NCI-H2171 treated with DMSO at 0.1 percent for 48 hours (cell line): ENCODE results near the gene ARHGAP28.
"Not testable (repeated sequence)": the region's sequence is repeated elsewhere in the genome, so short reads cannot be mapped to it uniquely, and the experiment has no call there.

Experiments
- DNase-seq: peaks from one replicate; lab custom pipeline; 2025; lab: John Stamatoyannopoulos, UW

ARHGAP28 gene

GRCh38 chr18:6928359-6928758 is 198.8 kb downstream of the ARHGAP28 start:
- no peak for DNase-seq

DNA sequence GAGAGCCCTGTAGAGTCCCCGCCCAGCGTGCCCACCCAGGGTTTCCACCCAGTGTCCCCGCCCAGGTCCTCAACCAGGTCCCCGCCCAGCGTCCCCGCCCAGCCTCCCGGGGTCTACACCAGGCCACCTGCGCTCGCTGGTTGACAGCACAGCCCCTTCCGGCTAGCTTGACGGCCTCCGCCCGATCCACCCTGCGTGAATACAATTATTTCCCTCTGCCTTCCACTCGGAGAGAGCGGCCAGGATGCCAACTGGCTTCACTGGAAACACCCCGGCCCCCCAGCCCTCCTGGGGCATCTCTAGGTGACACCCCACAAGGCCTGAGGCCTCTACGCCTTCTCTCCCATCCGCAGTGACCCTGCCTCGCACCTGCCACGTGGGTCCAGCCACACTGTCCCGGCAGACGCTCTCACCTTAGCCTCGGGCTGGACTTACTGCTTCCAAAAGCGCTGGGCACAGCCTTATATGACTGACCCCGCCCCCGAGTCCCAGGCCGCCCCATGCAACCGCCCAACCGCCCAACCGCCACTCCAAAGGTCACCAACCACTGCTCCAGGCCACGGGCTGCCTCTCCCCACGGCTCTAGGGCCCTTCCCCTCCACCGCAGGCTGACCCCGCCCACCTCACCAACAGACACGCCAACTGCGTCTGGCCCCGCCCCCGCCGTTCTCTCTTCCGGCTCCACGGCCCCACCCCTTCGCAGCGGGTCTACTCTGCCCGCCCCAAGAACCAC is 200.0 kb downstream of the ARHGAP28 start:
- no peak for DNase-seq

- DNase-seq = no peak
Measured at GRCh38 chr18:6934859-6935258, 205.3 kb downstream of the ARHGAP28 start.

DNA sequence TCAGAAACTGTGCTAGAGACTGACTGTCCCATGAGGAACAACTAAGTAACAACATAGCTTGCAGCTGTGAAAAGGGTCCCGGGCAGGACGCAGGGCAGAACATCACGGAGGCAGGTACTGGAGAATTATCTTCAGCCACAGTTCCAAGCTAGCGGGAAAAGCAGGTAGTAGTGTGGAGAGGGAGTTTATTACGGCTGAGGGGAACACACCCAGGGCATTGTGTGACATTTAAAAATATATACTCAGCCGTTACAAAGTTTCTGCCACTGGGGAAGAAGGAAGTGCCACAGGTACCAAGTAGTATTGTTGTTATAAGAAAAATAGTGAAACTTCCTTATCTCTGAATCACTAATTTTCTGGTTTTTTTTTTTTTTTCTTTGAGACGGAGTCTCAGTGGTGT is 208.5 kb downstream of the ARHGAP28 start:
- no peak for DNase-seq

- DNase-seq = not testable (repeated sequence)
Measured at GRCh38 chr18:6938403-6938802, 208.9 kb downstream of the ARHGAP28 start.

GRCh38 chr18:6939972-6940371 is 210.5 kb downstream of the ARHGAP28 start:
- no peak for DNase-seq

- DNase-seq = no peak
Measured at GRCh38 chr18:6940451-6940850, 210.9 kb downstream of the ARHGAP28 start.

DNA sequence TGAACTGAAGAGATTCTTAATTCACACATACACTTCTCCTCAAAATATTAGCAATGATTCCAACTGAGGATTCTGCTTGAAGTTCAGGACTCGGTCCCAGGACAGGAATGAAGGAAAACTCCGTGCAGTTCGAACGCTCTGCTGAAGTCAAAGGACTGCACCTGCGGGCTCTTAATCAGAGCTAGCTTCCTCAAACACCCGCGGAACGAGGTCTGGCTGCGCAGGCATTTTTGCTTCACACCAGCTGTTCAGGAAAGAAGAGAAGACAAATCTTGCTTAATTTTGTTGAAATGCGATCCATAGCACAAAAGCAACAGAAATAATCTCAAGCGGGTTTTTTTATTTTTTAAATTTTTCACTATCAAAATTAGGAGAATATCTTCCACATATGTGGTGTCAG is 212.5 kb downstream of the ARHGAP28 start:
- DNase-seq = peak; percentile 38

GRCh38 chr18:6942742-6943141 is 213.2 kb downstream of the ARHGAP28 start:
- DNase-seq = no peak

DNA sequence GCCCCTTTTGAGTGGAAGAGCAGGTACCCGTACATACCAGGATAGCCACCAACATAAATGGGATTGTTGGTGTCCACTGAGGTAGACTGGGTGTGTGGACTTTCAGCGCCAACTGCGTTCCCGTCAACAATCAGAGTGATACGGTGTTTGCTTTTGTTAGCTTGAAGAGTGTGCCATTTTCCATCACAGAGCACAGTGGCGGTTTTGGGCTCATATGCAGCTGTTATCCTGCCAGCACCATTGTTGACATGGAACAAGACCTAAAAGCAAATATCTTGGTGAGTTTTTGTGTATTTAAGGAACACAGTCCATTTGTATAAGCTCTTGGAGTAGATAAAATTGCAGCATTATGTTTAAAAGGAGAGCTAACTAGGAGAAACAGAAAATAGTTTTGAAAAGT is 213.6 kb downstream of the ARHGAP28 start:
- no peak for DNase-seq

- no peak for DNase-seq
Measured at GRCh38 chr18:6947338-6948030, 218.0 kb downstream of the ARHGAP28 start.

- no peak for DNase-seq
Measured at GRCh38 chr18:6948281-6949055, 219.0 kb downstream of the ARHGAP28 start.

- no peak for DNase-seq
Measured at GRCh38 chr18:6949800-6950586, 220.5 kb downstream of the ARHGAP28 start.

- no peak for DNase-seq
Measured at GRCh38 chr18:6950641-6951040, 221.1 kb downstream of the ARHGAP28 start.

DNA sequence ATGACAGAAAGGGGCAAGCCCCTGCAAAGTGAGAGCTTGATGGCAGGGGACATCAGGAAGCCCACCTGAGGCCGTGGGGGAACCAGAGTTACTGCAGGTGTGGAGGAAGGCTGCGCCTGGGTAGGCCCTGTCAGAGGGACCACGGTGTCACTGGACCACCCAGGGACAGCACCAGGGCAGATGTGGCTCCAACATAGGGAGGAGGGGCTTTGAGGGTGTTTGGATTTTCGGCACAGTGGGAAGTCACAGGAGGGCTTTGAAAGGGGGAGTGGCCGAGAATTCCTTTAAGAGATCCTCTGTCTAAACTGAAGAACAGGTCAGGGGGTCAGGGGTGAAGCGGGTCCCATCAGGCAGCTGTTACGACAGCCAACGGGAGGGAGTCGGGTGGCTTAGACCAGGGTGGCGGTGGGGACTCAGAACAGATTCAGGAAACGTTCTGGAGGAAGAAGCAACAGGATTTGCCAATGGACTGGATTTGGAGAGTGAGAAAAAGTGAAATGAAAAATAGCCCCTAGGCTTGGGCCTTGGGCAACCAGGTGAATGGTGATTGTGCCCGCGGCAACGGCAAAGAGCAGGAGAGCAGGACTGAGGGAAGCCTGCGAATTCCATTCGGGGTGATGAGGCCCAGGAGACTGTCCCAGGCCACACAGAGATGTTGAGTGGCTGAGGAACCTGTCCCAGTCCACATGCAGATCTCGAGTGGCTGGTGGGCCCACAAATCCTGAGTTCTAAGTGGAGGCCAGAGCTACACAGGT is 222.0 kb downstream of the ARHGAP28 start:
- no peak for DNase-seq

DNA sequence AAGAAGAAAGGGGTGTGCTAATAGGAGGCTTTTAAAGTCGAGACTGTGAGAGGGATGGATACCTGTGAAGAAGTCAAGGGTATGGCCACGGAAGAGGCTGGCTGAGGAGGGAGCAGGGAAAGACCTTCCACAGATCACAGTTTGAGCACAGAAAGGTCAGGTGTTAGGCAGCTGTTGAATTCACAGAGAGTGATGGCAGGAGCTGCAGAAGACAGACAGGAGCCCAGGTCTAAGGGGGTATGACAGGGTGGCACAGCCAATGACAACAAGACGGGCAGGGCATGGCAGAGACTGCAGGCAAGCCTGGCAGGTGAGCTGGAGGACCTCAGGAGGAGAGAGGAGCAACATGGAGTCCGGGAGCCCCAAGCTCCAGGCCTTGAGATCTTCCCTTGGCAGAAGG is 225.0 kb downstream of the ARHGAP28 start:
- DNase-seq = no peak

DNA sequence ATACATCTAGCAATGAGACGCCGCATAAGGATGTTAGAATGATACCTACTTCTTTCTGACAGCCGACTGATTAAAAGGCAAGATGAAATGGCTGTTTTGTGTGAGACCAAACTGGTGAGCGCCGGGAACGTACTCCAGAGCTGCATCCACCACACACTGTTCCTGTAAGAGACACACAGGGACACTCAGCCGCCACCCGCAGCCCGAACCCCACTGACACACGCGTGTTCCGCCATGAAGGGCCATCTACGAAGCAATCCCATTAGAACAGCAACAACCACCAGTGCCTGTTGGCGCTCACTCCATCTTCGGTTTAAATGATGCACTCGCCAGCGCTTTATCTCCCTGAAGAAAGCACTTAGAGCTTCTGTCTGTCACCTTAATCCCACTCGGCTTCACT is 225.8 kb downstream of the ARHGAP28 start:
- DNase-seq = no peak

DNA sequence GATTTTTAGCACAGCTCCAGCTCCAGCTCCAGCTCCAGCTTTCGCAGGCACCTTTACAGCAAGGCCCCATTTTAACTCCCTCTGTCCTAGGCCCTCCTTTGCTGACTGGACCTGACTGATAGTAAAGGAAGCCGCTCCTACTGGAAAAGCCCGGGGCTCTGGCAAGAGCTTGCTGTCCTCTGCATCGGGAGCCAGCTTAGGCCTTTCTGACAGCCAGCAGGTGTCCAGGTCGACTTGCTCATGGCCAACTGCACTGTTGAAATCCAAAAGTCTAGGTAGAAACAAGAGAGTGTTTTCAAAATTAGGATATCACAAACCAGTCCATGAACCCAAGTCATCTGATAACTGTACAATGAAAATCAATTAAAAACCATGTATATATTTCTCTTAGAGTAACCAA is 227.0 kb downstream of the ARHGAP28 start:
- no peak for DNase-seq

DNA sequence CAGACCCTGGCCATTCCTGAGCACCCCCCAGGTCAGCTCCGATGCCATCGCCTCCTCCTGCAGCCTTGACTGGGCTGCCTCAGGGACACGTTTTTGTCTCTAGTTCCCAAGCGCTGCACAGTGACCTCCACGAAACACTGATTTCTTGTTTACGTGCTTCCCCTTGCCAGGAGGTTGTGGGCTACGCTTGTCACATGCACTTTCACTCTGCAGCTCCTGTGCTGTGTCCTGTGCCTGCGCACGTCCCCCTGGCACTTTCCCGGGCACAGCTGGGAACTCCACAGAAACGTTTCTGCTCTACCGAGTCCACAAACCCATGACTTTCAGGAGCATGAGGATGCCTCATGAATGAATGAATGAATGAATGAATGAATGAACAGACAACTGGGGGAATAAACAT is 227.5 kb downstream of the ARHGAP28 start:
- DNase-seq = no peak

GRCh38 chr18:6959110-6959509 is 229.6 kb downstream of the ARHGAP28 start:
- DNase-seq = no peak

DNA sequence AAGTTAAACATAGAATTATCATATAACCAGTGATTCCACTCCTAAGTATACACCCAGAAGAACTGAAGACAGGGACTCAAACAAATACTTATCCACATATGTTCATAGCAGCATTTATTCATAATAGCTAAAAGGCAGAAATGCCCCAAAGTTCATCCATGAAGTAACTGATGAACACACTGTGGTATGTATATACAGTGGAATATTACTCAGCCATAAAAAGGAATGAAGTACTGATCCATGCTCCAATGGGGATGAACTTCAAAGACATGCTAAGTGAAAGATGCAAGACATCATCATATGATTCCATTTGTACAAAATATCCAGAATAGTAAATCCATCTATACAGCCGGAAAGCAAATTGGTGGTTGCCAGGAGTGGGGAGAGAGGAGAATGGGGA is 230.6 kb downstream of the ARHGAP28 start:
- DNase-seq = no peak
